PC-9 (cell line): ENCODE measurements around the gene EPHB1. TPM values are rescaled to one million over a fixed set of nuclear protein-coding genes. Genes with fewer than 3 reads are reported as not detected.

Source experiments
- BruUV-seq: library from RNA; stranded (reverse); fragments of 400-500 nt; replicated peaks from 2 replicates; lab custom pipeline; 2021; lab: Mats Ljungman, UMichigan
- CTCF ChIA-PET: fragments of 300-600 bp; sonication (Branson Sonifier 250); formaldehyde crosslinking; loops from one replicate; lab custom pipeline; 2022; ENCODE audit warnings: antibody characterized with exemption; lab: Charles Lee
- POLR2A ChIA-PET: fragments of 300-600 bp; sonication (Branson Sonifier 250); formaldehyde crosslinking; loops from one replicate; lab custom pipeline; 2022; ENCODE audit warnings: antibody characterized with exemption; ENCODE audit not compliant: unreplicated experiment; lab: Charles Lee
- DNase-seq, 2 experiments: peaks; one replicate each; pipeline versions ENCODE4 v3.0.0 to v3.0.0-alpha.2; 2015 to 2022; ENCODE audit warnings: mixed read lengths in 1 of 2
- H2AFZ ChIP-seq: fragments of 200-600 bp; sonication (generic); 2 replicates; pipeline ENCODE4 v1.8.1; 2017; ENCODE audit warnings: antibody characterized with exemption
- H3F3A ChIP-seq: fragments of 200-600 bp; sonication (generic); 2 replicates; pipeline ENCODE4 v1.8.1; 2017; ENCODE audit warnings: antibody characterized with exemption, mild to moderate bottlenecking, low read depth; ENCODE audit not compliant: insufficient read depth
- H3K27ac ChIP-seq: fragments of 200-600 bp; sonication (generic); 2 replicates; pipeline ENCODE4 v1.6.1; 2016; ENCODE audit warnings: mixed run types
- H3K27me3 ChIP-seq: fragments of 200-600 bp; sonication (generic); 2 replicates; pipeline ENCODE4 v1.6.1; 2016; ENCODE audit warnings: low read depth, mixed run types; ENCODE audit not compliant: insufficient read depth
- H3K36me3 ChIP-seq: fragments of 200-600 bp; sonication (generic); 2 replicates; pipeline ENCODE4 v1.6.1; 2016; ENCODE audit warnings: low read depth, mixed run types
- H3K4me1 ChIP-seq: fragments of 200-600 bp; sonication (generic); replicated peaks from 2 replicates; pipeline ENCODE4 v1.6.1; 2016; ENCODE audit warnings: mixed run types; ENCODE audit not compliant: insufficient read depth
- H3K4me2 ChIP-seq: fragments of 200-600 bp; sonication (generic); 2 replicates; pipeline ENCODE4 v1.6.1; 2017; ENCODE audit warnings: mixed run types
- H3K4me3 ChIP-seq: fragments of 200-600 bp; sonication (generic); 2 replicates; pipeline ENCODE4 v1.6.1; 2016; ENCODE audit warnings: mixed run types
- H3K79me2 ChIP-seq: fragments of 200-600 bp; sonication (generic); 2 replicates; pipeline ENCODE4 v1.6.1; 2017; ENCODE audit warnings: low read depth, mixed run types
- H3K9me2 ChIP-seq: fragments of 200-600 bp; sonication (generic); 2 replicates; pipeline ENCODE4 v1.8.1; 2017; ENCODE audit warnings: mild to moderate bottlenecking; ENCODE audit not compliant: insufficient read depth
- H3K9me3 ChIP-seq: fragments of 200-600 bp; sonication (generic); 2 replicates; pipeline ENCODE4 v1.8.1; 2016; ENCODE audit warnings: low read depth; ENCODE audit not compliant: insufficient read depth
- H4K20me1 ChIP-seq: fragments of 200-600 bp; sonication (generic); 2 replicates; pipeline ENCODE4 v1.8.1; 2017; ENCODE audit not compliant: insufficient read depth
- CTCF ChIP-seq: fragments of 200-600 bp; sonication (generic); conservative IDR thresholded peaks from 2 replicates; pipeline ENCODE4 v1.6.1; 2017; ENCODE audit warnings: mixed run types, antibody characterized with exemption, mild to moderate bottlenecking, moderate library complexity
- EZH2 ChIP-seq: fragments of 200-600 bp; sonication (generic); IDR thresholded peaks from 2 replicates; pipeline ENCODE4 v1.8.0; 2017; ENCODE audit warnings: antibody characterized with exemption, low read depth
- intact Hi-C: fragments of 100-400 bp; cut with micrococcal nuclease; formaldehyde crosslinking; loops from one replicate; pipeline ENCODE4 v1.10.0; 2022; ENCODE audit not compliant: unreplicated experiment
- total RNA-seq: library from RNA; stranded (reverse); gene quantifications from 2 replicates; pipeline ENCODE4 v1.2.3, GENCODE V29; 2021

EPHB1 gene
- total RNA-seq, 1 experiment from 2014 or later, result 0.15 TPM

- ChIA-PET POLR2A (no interaction called here), CTCF (no interaction called here)
- H4K20me1 ChIP-seq, result no peaks in the 10 kb centered on the region
- H2AFZ ChIP-seq, result no peak overlapping the region
- no peaks in the 10 kb centered on the region for H3K9me2 ChIP-seq
- H3K79me2 ChIP-seq, result no peaks in the 10 kb centered on the region
- no peaks in the 10 kb centered on the region for H3K9me3 ChIP-seq
- no peaks in the 10 kb centered on the region for H3K4me1 ChIP-seq
- no peak for DNase-seq
- no peaks in the 10 kb centered on the region for H3K36me3 ChIP-seq
- H3K27ac ChIP-seq, result no peak overlapping the region
- no peak overlapping the region for H3K4me3 ChIP-seq
- TF ChIP-seq CTCF, result no peak
- no peak for TF ChIP-seq EZH2
- no peaks in the 10 kb centered on the region for H3F3A ChIP-seq
- intact Hi-C loops, result no loop called here
- H3K27me3 ChIP-seq, result no peaks in the 10 kb centered on the region
- H3K4me2 ChIP-seq, result no peak overlapping the region
- BruUV-seq, result no TSS peak
Observed at GRCh38 chr3:135081451-135081850, 286.4 kb downstream of the EPHB1 start.

GRCh38 chr3:135081856-135082434, 286.9 kb downstream of the EPHB1 start:
- ChIA-PET POLR2A (no interaction called here), CTCF (no interaction called here)
- no peak overlapping the region for H3K4me3 ChIP-seq
- no peaks in the 10 kb centered on the region for H3K27me3 ChIP-seq
- H2AFZ ChIP-seq, result no peak overlapping the region
- intact Hi-C loops, result no loop called here
- DNase-seq, result no peak
- no peak overlapping the region for H3K27ac ChIP-seq
- H4K20me1 ChIP-seq, result no peaks in the 10 kb centered on the region
- no peaks in the 10 kb centered on the region for H3K9me2 ChIP-seq
- TF ChIP-seq CTCF (no peak), EZH2 (no peak)
- no TSS peak for BruUV-seq
- no peaks in the 10 kb centered on the region for H3K79me2 ChIP-seq
- no peaks in the 10 kb centered on the region for H3K9me3 ChIP-seq
- H3F3A ChIP-seq, result no peaks in the 10 kb centered on the region
- H3K4me2 ChIP-seq, result no peak overlapping the region
- H3K4me1 ChIP-seq, result no peaks in the 10 kb centered on the region
- H3K36me3 ChIP-seq, result no peaks in the 10 kb centered on the region

GRCh38 chr3:135082706-135083105, 287.6 kb downstream of the EPHB1 start:
- TF ChIP-seq CTCF, result no peak
- TF ChIP-seq EZH2, result no peak
- no peaks in the 10 kb centered on the region for H3K4me1 ChIP-seq
- ChIA-PET POLR2A (no interaction called here), CTCF (no interaction called here)
- DNase-seq, result no peak
- no peaks in the 10 kb centered on the region for H3K79me2 ChIP-seq
- no peak overlapping the region for H3K27ac ChIP-seq
- no peaks in the 10 kb centered on the region for H4K20me1 ChIP-seq
- H2AFZ ChIP-seq, result no peak overlapping the region
- intact Hi-C loops, result no loop called here
- no peaks in the 10 kb centered on the region for H3K27me3 ChIP-seq
- no peak overlapping the region for H3K4me3 ChIP-seq
- no peak overlapping the region for H3K4me2 ChIP-seq
- no peaks in the 10 kb centered on the region for H3K9me3 ChIP-seq
- BruUV-seq, result no TSS peak
- no peaks in the 10 kb centered on the region for H3F3A ChIP-seq
- H3K36me3 ChIP-seq, result no peaks in the 10 kb centered on the region
- no peaks in the 10 kb centered on the region for H3K9me2 ChIP-seq
